Fibroblast of gingiva (primary cell): ENCODE data around the gene MT1A.

ENCODE experiments used
- DNase-seq: peaks from one replicate; pipeline ENCODE4 v3.0.0-alpha.2; 2011; ENCODE audit warnings: low read depth

MT1A gene

DNA sequence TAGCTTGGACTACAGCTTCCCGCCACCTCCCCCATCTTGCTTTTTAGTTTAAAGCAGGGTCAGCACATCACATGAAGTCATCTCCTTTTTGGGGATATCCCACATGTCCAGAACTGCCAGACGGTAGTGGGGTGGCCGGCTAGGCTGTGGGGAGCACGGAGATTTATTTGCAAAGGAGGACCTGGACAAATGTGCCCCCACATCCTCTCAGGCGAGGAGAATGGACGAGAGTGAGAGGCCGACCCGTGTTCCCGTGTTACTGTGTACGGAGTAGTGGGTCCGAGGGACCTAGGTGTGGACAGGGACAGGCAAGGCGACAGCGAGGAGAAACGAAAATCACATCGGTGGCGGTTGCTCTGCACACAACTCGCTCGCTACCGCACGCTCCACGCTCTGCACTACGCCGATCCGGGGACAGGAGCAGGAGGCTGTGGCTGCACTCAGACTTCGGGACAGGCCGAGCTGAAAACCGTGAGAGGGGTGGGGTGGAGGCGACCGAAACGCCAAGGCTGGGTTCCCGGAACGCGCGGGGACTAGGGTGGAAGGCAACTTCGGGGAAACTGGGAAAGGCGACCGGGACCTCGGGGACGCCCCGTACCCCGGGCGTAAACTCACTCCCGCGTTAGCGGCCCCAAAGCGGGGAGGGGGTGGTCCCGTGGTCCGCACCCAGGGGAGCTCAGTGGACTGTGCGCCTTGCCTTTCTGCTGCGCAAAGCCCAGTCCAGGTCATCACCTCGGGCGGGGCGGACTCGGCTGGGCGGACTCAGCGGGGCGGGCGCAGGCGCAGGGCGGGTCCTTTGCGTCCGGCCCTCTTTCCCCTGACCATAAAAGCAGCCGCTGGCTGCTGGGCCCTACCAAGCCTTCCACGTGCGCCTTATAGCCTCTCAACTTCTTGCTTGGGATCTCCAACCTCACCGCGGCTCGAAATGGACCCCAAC is at the start of gene MT1A:
Gene MT1A (plus strand): TSS at position 853 of the 937 bp plus-strand sequence. CDS start 73 bp downstream, at position 926.
- DNase-seq, result peak; percentile 62

DNA sequence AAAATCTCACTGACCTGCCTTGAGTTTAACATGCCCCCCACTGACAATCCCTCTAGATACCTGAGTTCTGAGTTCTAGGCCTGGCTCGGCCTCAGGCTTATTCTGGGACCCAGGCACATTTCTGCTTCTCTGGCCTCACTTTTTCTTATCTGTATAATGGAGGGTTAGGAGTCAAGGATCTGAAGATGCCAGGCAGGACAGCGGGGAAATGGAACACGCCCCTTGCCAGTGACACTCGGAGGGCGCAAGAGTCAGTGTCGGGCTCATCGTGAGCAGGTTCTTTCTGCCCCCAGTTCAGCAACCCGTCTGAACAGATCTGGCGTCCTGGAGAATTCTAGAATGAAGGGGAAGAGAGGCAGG is 49.7 kb upstream of the MT1A start:
- DNase-seq, result no peak

DNA sequence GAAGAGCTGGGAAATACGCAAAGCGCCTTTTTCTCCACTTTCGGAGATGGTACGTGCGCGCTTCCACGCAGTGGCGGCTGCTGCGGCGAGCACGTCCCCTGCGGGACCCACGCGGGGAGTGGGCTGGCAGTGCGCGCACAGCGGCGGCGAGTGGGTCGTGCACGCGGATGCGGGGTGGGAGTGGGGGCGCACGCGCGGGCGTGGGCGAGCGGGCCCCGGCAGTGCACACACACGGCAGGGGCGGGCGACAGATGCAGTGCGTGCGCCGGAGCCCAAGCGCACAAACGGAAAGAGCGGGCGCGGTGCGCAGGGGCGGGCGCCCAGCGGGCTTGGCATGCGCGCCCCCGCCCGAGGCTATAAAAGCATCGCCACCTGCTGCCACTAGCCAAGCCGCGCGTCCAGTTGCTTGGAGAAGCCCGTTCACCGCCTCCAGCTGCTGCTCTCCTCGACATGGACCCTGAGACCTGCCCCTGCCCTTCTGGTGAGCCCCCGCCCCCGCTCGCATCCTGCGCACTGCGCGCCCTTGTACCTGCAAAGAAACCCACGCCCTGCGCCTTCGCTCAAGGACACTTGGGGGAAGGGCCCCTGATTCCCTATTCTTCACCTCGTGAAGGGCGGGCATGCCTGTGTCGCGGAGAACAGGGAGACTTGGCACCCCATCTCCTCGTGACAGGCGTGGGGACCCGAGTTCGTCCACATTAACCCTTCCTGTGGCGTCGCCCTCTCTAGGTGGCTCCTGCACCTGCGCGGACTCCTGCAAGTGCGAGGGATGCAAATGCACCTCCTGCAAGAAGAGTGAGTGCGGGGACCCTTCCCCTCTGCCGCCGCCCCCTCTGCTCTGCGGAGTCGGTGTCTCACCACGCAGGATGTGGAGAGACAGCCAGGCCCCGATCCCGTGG is 49.1 kb upstream of the MT1A start, which contains the start of gene MT3:
Gene MT3 (plus strand): TSS at position 388 of the 899 bp plus-strand sequence. CDS start 63 bp downstream, at position 451.
- DNase-seq, result no peak

DNA sequence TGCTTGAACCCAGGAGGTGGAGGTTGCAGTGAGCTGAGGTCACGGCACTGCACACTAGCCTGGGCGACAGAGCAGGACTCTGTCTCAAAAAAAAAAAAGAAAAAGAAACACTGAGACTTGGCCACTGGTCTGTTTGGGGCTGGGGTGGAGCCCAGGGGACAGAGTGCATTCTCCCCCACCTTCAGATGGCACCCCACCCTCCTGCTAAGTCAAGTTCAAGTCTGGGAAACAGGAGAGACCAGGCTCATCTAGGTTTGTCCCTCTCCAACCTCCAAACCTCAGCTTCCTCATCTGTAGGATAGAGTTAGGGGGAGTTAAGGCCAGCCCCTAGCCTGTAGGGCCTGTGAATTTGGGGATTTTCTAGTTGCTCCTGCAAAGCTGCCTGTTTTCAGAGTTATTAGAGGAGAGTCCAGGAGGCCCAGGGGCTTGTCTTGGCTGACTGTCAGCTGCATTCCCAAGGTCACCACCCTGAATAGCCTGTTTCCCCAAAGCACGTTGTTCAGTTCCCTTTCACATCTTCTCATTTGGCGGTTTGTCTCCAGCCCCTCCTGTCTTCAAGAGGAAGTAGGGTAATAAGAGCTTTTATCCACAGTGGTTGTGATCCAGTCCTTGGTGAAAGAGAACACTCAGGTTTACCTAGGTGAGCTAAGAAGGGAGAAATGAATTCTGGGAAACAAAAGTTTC is 46.9 kb upstream of the MT1A start:
- DNase-seq, result no peak

DNA sequence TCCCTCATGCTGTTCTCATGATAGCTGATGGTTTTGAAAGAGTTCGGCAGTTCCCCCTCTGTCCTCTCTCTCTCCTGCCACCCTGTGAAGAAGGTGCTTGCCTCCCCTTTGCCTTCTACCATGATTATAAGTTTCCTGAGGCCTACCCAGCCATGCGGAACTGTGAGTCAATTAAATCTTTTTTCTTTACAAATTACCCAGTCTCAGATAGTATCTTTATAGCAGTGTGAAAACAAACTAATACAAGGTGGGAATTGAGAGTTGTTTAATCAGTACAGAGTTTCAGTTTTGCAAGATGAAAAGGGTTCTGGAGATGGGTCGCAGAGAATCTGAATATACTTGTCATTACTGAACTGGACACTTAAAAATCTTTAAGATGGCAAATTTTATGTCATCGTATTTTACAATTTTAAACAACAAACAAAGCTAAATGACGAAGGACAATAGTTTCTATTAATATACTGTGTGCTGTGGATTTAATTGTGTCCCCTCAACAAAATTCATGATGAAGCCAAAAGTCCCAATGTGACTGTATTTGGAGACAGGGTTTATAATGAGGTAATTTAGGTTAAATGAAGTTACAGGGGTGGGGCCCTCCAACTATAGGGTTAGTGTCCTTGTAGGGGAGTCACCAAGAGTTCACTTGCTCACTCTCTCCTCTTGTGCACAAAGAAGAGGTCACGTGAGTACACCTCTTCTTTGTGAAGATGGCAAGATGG is 44.7 kb upstream of the MT1A start:
- DNase-seq, result no peak

DNA sequence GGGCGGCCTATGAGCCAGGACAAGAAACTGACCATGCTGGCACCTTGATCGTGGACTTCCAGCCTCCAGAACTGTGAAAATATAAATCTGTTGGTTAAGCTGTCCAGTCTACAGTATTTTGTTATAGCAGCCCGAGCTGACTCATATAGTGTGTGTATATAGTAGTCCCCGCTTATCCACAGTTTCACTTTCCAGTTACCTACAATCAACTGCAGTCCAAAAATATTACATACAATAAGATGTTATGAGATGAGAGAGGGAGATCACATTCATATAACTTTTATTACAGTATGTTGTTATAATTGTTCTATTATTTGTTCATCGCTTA is 44.2 kb upstream of the MT1A start:
- no peak for DNase-seq

DNA sequence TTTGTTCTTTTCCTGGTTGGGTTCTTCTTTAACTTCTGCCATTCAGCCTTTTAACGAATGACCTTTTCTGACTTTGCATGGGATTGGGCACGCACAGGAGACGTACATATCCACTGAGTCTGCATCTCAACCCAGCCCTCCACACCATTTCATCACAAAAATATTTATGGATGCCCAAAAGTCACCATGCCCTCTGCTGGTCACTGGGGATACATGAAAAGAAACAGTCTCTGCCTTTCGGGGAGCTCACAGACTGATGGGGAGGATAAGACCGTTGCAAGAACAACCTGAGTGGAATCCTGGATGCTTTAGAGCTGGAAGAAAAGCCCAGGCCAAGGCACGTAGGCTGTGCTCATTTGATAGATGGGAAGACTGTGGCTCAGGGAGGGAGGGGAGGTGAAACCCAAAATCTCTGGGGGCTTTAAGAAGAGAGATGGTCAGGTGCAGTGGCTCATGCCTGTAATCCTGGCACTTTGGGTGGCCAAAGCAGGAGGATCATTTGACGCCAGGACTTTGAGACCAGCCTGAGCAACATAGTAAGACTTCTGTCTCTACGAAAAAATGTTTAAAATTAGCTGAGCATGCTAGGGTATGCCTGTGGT is 38.0 kb upstream of the MT1A start:
- DNase-seq, result peak; percentile 47

DNA sequence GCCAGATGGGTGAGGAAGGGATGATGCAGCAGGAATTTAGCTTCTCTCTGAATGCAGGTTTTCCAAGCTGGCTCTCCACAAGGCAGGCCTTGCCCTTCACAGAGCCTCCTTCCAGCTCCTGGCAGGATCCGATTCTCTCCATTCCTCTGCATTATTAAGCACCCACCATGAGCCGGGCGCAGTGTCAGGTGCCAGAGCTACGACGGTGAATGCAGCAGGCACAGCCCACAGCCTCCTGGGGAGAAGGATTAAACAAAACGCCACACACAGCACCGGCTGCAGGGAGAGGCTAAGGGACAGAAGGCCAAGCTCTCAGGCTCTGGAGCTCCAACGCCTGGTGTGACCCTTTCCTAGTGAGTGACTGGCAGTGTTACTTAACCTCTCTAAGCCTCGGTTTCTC is 37.1 kb upstream of the MT1A start:
- DNase-seq, result no peak

DNA sequence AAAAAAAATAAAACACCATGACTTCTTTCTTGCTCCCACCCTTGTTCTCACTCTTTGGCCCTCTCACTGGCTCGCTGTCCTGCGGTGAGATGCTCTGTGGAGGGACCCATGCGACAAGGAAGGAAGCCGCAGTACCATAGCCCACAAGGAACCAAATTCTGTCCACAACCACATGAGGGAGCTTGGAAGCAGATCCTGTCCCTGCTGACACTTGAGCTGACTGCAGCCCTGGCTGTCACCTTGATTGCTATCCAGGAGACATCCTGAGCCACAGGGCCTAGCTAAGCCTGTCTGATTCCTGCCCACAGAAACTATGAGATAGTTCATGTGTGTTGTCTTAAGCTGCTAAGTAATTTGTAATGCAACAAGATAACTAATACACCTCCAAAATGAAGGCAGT is 34.9 kb upstream of the MT1A start:
- peak; percentile 41 for DNase-seq

DNA sequence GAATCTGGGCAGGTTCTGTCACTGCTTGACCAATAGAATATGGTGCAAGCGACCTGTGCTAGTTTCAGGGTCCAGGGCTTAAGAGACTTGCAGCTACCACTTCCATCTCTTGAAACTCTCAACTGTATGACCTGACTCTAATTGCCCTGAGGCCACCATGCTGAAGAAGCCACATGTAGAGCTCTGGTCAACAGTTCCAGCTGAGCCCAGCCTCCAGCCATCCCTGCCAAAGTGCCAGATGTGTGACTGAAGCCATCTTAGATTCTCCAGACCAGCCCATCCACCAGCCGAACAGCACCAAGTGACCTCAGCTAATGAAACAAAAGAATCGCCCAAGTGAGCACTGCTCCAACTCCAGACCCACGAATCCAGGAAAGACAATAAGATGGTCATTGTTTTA is 33.5 kb upstream of the MT1A start:
- DNase-seq, result no peak

DNA sequence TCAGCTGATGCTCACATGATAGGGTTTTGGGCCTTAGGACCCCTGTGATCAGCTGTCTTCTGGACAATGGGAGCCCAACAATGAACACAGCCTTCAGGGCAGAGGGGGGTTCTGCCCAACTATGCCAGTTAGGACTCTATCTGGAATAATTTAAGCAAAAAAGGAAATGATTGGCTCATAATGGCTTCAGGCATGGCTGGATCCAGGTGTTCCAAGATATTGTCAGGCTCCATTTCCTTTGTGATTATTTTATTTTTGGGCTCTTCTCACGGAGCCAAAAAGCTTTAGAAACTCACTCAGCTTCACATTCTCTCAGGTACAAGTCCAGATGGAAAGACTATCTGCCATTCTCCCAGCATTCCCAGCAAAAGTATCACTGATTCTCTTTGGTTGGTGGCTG is 33.0 kb upstream of the MT1A start:
- DNase-seq, result no peak

DNA sequence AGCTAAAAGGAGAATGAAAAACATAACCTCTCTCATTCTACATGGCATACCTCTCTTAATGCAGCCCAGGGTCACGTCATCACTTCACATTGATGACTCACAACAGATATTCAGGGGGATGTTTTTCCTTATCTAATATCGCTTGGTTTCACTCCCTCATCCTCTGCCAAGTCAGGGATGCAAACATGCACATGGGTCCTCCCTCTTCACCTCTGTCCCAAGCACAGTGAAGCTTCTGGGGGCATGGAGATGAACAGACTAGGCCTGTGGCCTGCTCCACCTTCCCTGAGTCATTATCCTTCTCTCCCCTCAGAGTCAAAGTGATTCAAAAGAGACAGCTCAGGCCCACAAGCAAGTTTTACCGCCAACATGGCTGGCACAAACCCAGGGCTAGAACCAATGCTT is 32.4 kb upstream of the MT1A start:
- no peak for DNase-seq

DNA sequence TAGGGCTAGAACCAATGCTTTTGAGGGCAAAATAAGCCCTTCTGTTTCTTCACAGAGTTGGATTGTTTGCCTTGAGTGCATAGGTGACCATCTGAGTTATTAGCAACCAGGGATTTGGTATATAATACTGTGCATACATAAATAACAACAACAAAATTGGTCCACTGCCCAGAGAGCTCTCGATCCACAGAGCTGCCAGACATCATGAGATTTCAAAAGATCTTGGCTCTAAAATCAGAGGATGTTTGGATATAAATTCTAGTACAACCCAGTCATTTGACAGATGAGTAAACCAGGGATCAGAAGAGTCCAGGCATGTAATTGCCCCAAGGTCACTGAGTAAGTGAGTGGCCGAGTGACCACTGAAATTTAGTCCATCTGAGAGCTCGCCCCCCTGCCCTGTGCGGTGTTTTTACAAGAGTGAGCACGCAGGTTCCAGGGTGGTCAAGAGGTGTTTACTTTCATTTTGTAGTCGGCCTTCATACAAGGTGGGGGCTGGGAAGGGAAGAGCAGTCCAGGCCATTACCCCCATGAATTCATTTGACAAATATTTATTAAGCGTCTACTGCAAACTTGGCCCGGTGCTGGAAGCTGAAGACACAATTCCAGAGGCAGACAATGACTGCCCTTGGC is 31.9 kb upstream of the MT1A start:
- peak; percentile 98 for DNase-seq

DNA sequence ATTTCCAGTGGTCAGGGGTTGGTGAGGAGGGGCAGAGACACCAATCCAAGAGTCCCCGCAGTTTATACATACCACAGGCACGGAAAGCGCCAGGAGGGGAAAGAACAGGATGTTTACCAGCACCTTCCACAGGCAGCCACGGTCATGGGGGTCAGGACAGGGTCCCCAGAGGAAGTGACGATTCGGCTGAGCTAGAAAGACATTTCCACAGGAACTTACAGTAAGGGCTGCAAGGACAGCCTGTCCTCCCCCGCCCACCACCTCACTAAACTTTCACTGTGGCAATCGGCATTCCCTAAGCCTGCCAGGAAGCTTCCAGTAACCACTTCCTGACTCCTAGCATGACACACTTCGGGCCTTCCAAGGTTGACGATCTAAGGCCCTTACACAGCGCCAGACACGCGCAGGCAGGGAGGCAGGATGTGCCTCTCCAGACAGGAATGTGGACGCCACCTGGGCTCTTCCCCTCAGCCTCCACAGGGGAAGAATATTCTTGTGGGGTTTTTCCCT is 31.3 kb upstream of the MT1A start:
- peak; percentile 100 for DNase-seq

DNA sequence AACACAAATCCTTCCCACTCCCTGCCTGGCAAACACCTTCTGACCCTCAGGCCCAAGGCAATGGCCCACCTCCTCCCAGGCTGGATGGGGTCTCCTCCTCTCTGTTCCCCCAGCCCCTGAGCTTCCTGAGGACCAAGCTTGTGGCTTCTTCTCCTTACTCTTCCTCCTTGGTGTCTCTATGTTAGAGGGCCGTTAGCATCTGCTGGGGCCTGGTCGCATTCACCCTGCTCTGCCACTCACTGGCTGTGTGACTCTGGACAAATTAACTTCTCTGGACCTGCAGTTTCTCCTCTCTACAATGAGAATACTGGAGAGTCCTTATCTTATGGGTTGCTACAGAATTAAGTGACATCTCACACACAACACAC is 30.8 kb upstream of the MT1A start:
- no peak for DNase-seq

DNA sequence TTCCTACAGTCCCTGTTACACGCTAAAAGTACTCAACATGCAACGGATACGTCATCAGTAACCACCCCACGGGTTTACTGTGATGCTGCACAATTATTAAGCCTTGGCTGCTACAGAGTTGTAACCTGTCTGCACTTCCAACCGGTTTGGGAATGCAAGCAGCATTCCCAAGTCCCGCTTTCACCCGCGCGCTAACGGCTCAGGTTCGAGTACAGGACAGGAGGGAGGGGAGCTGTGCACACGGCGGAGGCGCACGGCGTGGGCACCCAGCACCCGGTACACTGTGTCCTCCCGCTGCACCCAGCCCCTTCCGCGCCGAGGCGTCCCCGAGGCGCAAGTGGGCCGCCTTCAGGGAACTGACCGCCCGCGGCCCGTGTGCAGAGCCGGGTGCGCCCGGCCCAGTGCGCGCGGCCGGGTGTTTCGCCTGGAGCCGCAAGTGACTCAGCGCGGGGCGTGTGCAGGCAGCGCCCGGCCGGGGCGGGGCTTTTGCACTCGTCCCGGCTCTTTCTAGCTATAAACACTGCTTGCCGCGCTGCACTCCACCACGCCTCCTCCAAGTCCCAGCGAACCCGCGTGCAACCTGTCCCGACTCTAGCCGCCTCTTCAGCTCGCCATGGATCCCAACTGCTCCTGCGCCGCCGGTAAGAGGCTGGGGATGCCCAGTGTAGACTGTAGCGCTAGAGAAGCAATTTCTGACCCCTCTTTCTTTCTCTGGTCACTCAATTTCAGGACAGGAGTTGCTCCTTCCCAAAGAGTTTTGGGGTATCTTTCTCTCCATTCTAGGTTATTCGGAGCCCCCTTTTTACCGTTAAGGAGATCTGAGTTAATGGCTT is 30.2 kb upstream of the MT1A start, which contains the start of gene MT2A:
Gene MT2A (plus strand): TSS at position 542 of the 833 bp plus-strand sequence. CDS start 72 bp downstream, at position 614.
- peak; percentile 97 for DNase-seq

DNA sequence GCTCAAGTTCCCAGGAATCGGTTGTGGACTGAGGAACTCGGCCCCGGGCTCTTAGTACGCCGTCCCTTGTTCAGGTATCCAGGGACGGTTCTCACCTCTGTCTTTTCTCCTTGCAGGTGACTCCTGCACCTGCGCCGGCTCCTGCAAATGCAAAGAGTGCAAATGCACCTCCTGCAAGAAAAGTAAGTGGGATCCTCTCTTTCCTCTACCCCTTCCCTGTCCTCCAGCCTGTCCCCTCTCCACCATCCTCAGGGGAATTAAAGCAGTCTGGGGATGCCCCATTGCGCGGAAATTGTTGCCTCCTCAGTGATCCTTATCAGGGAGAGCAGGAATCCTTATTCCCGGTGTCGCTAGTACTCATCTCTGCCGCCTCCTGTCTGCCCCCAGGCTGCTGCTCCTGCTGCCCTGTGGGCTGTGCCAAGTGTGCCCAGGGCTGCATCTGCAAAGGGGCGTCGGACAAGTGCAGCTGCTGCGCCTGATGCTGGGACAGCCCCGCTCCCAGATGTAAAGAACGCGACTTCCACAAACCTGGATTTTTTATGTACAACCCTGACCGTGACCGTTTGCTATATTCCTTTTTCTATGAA is 29.5 kb upstream of the MT1A start:
- peak; percentile 18 for DNase-seq

DNA sequence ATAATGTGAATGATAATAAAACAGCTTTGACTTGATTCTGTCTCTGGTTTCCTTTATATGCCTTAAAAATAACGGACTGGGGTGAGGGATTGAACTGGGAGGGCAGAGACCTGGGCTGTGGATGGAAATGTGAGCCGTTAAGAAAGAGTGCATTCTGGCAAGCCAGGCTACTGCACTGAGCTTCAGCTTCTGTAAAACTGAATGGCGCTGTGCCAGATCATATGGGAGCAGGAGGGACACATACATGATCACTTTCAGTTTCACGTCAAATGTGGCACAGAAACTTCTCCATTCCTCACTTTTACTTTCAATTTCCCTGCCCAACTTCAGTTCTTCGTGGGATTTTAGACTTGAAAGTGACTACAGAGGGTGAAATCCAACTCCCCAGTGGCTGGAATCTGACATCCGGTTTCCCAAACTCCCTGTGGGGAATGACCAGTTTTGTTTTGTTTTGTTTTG is 29.0 kb upstream of the MT1A start:
- DNase-seq, result peak; percentile 85

DNA sequence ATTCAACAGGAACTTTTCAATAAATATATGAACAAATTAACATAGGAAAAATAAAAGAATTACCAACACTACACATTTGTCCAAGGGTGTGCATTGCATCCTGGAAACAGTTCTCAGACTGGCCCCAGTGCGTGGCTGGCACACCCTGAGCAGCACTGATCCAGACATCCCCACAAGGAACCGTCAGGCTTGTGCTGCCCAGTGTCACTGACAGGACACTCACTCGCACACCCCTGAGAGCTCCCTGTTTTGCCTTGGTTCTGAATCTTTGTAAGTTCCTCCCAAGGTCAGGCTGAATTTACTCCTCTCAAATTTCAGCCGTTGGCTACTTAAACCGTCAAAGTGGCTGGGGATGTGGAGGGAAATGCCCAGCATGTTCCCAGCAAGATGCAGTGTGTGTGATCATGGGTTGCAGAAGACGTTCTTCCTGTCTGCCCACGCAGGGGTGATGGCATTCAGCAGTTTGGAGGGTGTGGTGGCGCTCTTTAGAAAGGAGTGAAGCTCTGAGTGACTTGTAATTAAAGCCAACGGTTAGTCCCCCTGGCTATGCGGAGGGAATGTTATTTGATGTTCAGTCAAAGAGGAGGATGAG is 28.4 kb upstream of the MT1A start:
- DNase-seq, result peak; percentile 95
